NCI-H82 treated with DMSO at 0.1 percent for 48 hours (cell line): ENCODE measurements around the gene NFKBIA.
"Not testable (repeated sequence)": the region's sequence is repeated elsewhere in the genome, so short reads cannot be mapped to it uniquely, and the experiment has no call there.

ENCODE experiments used
- DNase-seq: peaks from one replicate; lab custom pipeline; 2025; ENCODE audit not compliant: unreplicated experiment; lab: John Stamatoyannopoulos, UW

Gene NFKBIA, protein sequence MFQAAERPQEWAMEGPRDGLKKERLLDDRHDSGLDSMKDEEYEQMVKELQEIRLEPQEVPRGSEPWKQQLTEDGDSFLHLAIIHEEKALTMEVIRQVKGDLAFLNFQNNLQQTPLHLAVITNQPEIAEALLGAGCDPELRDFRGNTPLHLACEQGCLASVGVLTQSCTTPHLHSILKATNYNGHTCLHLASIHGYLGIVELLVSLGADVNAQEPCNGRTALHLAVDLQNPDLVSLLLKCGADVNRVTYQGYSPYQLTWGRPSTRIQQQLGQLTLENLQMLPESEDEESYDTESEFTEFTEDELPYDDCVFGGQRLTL

DNA sequence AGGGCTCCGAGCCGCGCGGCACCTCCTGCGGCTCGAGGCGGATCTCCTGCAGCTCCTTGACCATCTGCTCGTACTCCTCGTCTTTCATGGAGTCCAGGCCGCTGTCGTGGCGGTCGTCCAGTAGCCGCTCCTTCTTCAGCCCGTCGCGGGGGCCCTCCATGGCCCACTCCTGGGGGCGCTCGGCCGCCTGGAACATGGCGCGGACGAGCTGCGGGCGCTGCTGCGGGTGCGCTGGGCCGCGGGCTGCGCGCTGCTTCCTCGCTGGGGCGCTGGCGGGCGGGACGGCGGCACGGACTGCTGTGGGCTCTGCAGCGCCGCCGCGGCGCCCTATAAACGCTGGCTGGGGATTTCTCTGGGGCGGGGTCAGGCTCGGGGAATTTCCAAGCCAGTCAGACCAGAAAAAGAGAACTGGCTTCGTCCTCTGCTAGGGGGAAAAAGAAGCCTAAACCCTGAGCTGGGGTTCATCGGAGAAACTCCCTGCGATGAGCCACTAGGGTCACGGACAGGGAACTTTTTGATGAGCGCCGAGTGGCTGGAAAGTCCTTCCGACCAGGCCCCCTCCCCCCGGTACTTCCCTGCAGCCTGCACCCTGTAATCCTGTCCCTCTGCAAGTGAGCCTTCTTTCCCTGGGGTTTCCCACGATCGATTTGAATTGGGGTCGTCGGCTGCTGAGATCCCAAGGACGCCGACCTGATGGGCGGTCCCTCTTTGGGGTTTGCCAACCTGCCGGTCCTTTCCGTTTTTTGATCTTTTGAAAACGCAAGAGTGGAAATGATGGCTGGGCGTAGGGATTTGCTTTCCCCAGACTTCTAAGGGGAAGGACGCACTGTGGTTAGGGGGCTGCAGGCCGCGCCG lies at the start of gene NFKBIA:
TSS of gene NFKBIA (minus strand) at position 301 of the 855 bp plus-strand sequence. CDS start at position 196, 105 bp downstream.
- peak; percentile 52 for DNase-seq

DNA sequence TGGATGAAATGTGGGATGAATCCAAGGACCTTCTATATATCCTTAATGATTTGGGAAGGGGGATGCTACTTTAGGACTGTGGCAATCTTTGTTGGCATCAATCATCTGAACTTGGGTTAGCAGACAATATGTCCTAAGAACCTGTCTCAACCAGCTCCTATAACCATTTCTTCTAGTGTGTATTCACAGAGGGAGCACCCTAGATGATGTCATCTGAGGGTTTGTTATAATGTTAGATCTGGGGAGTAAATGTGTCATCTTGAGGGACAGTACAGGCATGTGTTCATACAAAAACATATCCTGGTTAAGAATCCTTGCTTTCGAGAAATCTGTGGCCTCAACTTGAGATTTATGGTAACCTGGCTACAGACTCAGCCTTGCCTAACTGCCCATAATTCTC lies 41.9 kb upstream of the NFKBIA start:
- DNase-seq, result no peak

DNA sequence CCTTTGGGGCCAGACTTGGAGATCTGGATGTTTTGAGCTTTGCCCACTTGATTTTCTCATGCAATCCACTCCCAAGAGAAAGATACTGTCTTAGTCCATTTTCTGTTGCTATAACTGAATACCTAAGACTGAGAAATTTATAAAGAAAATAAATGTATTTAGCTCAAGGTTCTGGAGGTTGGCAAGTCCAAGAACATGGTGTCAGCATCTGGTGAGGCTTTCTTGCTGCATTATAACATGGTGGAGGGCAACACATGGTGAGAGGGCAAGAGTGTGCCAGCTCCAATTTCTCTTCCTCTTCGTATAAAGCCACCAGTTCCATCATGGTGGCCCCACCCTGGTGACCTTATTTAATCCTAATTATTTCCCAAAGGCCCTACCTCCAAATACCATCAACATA lies 39.6 kb upstream of the NFKBIA start:
- no peak for DNase-seq

DNA sequence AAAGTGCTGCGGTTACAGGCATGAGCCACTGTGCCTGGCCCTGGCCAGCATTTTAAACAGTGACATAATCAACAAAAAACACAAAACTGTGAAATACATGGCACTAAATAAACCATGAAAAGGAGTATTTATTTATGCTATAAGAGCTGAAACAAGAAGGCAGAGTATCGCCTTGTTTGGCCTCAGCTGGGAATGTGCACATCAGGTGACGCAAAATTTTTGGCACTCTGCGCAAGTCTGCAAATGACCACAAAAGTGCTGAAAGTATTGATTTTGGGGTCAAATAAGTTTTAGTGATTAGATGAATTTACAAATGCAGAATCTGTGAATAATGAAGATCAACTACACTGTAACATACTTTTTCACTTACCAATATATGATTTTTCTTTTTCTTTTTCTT lies 36.6 kb upstream of the NFKBIA start:
- no peak for DNase-seq

- no peak for DNase-seq
Measured at GRCh38 chr14:35438910-35439713, 34.6 kb upstream of the NFKBIA start.

- DNase-seq, result not testable (repeated sequence)
Measured at GRCh38 chr14:35438492-35438891, 33.9 kb upstream of the NFKBIA start.

DNA sequence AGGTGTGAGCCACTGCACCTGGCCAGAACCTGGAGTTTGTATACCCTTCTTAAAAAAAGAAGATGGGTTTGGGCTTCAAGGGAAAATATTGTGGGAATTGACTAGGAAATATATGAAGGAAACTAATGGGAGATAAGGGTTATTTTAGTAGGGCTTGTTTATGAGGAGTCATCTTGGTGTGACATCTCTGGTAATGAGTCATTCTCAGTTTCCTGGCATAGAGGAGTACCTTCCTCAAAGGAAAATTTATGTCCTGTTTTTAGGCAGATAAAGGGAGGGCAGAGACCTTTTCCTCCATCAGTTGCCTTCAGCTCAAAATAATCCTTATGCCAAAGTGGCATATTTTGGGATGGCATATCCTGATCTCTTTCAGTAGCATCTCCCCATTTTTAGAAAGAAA lies 30.6 kb upstream of the NFKBIA start:
- no peak for DNase-seq

DNA sequence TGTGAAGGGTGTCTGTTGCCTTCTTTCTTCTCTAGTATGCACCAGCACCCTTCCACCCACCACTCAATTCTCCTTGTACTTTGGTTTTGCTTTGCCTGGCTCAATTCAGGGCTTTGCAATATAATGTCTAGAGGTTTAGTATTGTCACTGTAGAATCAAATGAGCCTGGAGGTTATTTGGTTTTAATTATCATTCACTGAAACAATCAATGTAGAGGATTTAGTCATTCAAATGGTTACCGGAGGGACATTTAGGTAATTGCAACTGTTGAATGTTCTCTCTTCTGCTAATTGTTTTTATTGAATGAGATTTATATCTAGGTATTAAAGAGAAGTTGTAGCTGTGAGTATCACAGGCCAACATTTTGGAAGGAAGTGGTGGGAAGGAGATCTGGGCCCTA lies 29.3 kb upstream of the NFKBIA start:
- DNase-seq, result no peak

DNA sequence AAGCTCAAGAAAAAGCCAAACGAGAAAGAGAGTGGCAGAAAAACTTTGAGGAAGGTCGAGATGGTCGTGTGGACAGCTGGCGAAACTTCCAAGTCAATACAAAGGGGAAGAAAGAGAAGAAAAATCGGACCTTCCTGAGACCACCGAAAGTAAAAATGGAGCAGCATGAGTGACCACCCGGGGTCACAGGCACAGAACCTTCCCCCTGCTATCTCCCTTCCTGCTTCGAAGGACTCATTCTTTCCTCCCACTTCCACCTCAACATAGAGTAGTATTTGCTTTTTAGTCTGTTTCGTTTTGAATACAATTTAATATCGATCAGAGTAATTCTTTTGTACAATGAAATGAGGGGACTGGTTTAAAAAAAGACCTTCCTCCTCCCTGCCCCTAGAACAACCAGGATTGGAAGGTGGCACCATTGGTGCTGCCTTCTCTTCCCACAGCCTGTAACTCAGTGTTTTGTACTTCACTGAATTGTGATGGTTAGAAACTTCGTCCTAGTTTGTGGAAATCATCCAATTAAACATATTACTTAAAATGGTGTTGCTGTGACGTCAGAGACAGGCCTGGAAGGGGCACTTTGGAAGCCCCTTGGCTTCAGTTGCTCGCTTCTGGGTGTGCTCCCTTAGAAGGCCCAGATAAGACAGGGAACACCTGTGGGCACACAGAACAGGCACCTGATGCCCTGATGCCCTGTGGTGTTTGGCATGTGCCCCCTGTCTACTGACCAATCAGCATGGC lies 26.1 kb upstream of the NFKBIA start:
- DNase-seq, result no peak

GRCh38 chr14:35429951-35430350 lies 25.4 kb upstream of the NFKBIA start:
- no peak for DNase-seq

DNA sequence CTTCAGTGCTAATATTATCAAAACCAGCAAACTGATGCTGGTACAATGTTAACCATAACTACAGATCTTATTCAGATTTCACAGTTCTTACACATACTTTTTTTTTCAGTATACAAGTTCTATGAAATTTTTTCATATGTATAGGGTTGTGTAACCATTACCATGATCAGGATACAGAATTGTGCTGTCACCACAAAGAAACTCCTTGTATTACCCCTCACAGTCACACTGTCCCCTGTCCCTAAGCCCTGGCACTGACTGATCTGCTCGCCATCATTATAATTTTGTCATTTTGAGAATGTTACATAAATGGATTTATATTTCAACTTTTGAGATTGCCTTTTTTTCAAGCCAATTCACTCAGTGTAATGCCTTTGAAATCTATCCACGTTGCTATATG lies 21.3 kb upstream of the NFKBIA start:
- no peak for DNase-seq

GRCh38 chr14:35423621-35424020 lies 19.1 kb upstream of the NFKBIA start:
- no peak for DNase-seq

DNA sequence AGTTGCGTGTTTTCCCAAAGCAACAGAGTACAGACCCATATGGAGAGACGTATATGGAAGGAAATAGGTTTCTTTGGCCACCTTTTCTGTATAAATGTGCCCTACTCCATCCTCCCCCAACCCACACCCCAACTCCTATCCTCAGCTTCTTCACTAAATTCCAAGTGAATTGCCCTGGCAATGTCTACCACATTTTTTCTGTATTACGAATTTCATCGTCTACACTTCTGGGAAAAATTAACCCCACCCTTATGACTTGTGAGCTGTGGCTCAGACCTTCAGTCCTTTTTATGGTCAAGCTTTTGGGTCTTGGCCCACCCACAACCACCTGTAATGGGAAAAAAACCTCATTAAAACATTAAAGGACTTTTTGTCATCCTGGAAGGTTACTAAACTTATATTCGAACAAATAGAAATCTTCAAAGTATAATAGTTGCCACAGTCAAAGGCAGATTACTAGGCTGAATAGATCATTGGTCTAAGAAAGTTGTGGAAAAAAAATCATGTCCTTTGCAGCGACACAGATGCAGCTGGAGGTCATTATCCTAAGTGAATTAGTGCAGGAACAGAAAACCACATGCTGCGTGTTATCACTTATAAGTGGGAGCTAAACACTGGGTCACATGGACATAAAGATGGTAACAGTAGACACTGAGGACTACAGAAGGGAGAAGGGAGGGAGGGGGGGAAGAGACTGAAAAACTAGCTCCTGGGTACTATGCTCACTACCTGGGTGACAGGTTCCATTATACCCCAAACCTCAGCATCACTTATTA lies 15.7 kb upstream of the NFKBIA start:
- DNase-seq, result peak; percentile 33

DNA sequence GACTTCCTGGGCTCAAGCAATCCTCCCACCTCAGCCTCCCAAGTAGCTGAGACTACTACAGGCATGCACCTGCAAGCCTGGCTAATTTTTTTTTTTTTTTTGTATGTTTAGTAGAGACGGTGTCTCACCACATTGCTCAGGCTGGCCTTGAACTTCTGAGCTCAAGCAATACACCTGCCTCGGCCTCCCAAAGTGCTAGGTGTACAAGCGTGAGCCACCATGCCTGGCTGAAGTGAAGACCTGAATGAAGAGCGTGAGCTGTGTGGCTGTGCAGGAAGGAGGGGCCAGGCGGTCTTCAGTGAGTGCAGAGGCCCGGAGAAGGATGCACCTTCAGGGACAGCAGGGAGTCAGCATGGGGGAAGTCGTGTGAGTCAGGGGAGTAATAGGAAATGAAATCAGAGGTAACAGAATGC lies 14.9 kb upstream of the NFKBIA start:
- DNase-seq, result no peak

DNA sequence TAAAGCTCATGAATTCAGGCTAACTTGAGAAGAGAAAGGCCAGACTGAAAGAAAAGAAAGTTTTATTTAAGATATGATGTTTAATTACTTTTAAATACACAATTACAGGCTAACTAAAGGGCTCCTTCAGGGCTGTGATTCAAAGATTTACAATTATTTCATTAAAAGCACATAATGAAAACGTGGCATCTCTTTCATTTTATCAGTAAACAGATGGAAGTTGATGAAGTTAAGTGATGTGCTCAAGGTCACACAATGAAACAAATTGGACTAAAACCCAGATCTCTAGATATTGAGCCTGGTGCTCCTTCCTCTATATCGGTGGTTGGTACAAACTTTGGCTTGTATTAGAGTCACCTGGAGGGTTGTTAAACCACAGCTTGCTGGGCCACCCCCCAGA lies 13.5 kb upstream of the NFKBIA start:
- no peak for DNase-seq

- no peak for DNase-seq
Measured at GRCh38 chr14:35416108-35416750, 11.7 kb upstream of the NFKBIA start.

- DNase-seq, result no peak
Measured at GRCh38 chr14:35414365-35414764, 9.8 kb upstream of the NFKBIA start.

DNA sequence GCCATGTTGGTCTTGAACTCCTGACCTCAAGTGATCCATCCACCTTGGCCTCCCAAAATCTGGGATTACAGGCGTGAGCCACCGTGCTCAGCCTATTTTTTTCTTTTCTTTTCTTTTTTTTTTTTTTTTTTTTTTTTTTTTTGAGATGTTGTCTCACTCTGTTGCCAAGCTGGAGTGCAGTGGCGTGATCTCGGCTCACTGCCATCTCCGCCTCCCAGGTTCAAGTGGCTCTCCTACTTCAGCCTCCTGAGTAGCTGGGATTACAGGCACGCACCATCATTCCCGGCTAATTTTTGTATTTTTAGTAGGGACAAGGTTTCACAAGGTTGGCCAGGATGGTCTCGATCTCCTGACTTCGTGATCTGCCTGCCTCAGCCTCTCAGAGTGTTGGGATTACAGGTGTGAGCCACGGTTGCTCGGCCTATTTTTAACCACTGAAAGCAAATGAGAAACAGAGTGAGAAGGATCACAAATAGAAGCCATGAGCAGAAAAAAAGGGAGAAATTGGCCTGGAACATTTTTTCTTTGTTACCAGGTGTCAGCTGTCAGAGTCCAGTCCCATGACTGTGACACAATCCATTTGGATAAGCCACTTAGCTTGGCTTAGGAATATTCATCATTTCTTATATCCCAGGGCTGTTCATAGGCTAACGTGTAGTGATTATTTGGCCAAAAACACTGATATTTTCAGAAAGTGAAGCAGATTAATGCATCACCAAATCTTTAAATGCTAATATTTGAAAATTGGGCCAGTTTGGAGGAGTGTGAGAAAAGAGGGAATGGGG lies 7.9 kb upstream of the NFKBIA start:
- no peak for DNase-seq

DNA sequence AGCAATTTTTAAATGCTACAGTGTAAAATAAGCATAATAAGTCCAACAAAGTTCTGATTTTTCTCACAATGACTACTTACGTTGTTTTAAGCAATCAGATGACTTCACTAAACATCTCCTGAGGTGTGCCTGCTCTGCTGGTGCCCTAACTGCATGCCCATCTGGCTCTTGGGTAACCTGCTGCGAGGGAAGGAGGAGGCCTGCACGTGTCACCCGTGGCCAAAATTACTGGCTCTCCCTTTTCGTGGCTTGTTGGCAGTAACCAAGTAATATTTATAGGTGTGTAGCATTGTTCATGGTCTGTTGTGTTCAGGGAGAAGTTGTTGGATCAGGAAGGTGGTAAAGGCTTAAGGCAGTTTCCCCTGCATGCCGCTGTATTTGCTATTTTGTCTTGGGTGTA lies 6.3 kb upstream of the NFKBIA start:
- DNase-seq, result no peak
